ENCODE data around the gene KANSL1.

DNA sequence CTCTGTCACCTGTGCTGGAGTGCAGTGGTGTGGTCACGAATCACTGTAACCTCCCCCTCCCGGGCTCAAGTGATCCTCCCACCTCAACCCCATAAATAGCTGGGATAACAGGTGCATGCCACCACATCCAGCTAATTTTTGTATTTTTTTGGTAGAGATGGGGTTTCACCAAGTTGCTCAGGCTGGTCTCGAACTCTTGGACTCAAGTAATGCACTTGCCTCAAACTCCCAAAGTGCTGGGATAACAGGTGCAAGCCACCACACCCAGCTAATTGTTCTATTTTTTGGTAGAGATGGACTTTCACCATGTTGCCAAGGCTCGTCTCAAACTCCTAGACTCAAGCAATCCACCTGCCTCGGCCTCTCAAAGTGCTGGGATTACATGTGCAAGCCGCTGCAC is 107.7 kb downstream of the KANSL1 start:
- no peak for TF ChIP-seq POLR2AphosphoS5 (IDR thresholded peaks at IDR 0.05; ENCODE audit: low read depth, low read length)
- TF ChIP-seq, protein P1, sequence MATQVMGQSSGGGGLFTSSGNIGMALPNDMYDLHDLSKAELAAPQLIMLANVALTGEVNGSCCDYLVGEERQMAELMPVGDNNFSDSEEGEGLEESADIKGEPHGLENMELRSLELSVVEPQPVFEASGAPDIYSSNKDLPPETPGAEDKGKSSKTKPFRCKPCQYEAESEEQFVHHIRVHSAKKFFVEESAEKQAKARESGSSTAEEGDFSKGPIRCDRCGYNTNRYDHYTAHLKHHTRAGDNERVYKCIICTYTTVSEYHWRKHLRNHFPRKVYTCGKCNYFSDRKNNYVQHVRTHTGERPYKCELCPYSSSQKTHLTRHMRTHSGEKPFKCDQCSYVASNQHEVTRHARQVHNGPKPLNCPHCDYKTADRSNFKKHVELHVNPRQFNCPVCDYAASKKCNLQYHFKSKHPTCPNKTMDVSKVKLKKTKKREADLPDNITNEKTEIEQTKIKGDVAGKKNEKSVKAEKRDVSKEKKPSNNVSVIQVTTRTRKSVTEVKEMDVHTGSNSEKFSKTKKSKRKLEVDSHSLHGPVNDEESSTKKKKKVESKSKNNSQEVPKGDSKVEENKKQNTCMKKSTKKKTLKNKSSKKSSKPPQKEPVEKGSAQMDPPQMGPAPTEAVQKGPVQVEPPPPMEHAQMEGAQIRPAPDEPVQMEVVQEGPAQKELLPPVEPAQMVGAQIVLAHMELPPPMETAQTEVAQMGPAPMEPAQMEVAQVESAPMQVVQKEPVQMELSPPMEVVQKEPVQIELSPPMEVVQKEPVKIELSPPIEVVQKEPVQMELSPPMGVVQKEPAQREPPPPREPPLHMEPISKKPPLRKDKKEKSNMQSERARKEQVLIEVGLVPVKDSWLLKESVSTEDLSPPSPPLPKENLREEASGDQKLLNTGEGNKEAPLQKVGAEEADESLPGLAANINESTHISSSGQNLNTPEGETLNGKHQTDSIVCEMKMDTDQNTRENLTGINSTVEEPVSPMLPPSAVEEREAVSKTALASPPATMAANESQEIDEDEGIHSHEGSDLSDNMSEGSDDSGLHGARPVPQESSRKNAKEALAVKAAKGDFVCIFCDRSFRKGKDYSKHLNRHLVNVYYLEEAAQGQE (IDR thresholded peaks at IDR 0.05; ENCODE audit: insufficient read depth in 1 of 2, low read depth in 2 of 2, low read length in 2 of 2): no peak
- TF ChIP-seq TAF1 (IDR thresholded peaks at IDR 0.05; ENCODE audit: borderline replicate concordance, insufficient read depth, low read length): no peak
- no peak for TF ChIP-seq SIN3A (IDR thresholded peaks at IDR 0.05; ENCODE audit: borderline replicate concordance, insufficient read depth, low read length)
